Subcutaneous adipose tissue (tissue), 4 donors: ENCODE results near the gene PACS1. TPM values are rescaled to one million over a fixed set of nuclear protein-coding genes. Genes with fewer than 3 reads are reported as not detected.

Source experiments
- total RNA-seq, 4 donors: library from RNA; depleted of rRNA; stranded (reverse); fragments of >200 nt; gene quantifications; one replicate each; pipeline ENCODE4 v1.1.0, GENCODE V29; 2016
- TF ChIP-seq, protein P1 (sequence below): fragments of 450-650 bp; IDR thresholded peaks from one replicate; pipeline ENCODE4 v1.5.1; 2016; ENCODE audit warnings: low read depth, mild to moderate bottlenecking, control low read depth, antibody characterized with exemption, moderate library complexity

Gene PACS1
- total RNA-seq, 4 donors from 2014 or later, result 38.3 to 75.7 (median 41.0) TPM

DNA sequence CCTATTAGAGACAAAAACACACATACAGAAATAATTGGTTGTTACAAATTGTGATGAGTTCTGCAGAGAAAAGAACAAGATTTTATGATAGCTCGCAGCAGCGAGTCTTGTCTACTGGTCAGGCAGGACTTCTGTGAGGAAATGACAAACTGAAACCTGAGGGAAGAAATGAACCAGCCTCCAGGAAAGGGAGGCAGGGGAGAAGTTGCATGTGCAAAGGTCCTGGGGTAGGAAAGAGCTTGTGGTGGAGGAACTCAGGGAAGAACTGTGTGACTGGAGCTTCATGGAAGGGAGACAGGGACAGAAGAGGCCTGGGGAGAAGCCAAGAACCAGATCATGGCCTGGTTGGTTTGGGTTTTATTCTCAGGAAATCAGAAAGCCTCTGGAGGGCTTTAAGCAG, 189.2 kb downstream of the PACS1 start:
- TF ChIP-seq, protein P1, sequence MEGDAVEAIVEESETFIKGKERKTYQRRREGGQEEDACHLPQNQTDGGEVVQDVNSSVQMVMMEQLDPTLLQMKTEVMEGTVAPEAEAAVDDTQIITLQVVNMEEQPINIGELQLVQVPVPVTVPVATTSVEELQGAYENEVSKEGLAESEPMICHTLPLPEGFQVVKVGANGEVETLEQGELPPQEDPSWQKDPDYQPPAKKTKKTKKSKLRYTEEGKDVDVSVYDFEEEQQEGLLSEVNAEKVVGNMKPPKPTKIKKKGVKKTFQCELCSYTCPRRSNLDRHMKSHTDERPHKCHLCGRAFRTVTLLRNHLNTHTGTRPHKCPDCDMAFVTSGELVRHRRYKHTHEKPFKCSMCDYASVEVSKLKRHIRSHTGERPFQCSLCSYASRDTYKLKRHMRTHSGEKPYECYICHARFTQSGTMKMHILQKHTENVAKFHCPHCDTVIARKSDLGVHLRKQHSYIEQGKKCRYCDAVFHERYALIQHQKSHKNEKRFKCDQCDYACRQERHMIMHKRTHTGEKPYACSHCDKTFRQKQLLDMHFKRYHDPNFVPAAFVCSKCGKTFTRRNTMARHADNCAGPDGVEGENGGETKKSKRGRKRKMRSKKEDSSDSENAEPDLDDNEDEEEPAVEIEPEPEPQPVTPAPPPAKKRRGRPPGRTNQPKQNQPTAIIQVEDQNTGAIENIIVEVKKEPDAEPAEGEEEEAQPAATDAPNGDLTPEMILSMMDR, result no peak

DNA sequence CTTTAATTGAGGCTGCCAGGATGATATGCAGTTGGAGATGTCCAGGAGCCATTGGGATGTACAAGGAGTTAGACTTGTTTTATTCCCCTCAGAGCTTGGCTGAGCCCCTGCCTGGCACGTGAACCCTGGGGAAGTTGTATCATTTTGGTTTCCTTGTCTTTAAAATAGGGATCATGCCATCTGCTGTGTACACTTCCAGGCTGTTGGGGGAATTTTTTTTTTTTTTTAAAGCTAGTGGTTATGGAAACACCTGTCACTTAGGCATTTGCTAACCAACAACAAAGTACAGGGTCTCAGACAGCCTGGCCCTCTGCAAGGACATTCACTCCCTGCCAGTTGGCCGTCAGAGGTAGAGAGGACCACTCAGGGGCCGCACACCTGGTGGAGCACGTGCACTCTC, 189.9 kb downstream of the PACS1 start:
- TF ChIP-seq, protein P1, result no peak

DNA sequence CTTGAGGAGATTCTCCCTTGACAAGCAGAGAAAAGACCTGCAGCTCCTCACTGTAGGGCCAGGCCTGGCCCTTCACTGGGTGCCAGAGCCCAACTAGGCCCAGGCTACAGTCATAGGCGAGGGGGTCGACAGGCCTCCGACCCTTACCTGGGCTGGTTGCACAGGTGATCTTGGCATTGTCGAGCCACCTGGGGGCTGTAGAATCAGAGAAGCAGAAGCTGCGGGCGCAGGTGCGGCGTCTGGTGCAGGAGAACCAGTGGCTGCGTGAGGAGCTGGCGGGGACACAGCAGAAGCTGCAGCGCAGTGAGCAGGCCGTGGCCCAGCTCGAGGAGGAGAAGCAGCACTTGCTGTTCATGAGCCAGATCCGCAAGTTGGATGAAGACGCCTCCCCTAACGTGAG, 191.5 kb downstream of the PACS1 start:
- TF ChIP-seq, protein P1, result no peak

DNA sequence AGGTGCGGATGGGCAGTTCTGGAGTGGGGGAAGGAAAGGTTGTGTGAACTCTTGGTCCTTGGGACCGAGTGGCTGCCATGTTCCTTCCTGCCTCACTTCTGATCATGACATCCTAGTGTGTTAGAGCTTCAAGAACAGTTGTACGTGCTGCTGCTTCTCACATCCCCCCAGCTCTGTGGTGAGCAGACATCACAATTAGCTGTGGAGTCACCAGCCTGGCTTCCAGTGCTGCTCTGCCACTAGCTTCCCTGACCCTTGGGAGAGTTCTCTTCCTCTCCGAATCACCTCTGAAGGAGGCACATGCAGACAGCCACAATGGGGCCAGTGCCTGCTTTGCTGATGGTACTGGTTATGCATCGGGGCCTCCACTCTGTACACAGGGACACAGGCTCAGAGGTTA, 192.1 kb downstream of the PACS1 start:
- TF ChIP-seq, protein P1, result no peak

DNA sequence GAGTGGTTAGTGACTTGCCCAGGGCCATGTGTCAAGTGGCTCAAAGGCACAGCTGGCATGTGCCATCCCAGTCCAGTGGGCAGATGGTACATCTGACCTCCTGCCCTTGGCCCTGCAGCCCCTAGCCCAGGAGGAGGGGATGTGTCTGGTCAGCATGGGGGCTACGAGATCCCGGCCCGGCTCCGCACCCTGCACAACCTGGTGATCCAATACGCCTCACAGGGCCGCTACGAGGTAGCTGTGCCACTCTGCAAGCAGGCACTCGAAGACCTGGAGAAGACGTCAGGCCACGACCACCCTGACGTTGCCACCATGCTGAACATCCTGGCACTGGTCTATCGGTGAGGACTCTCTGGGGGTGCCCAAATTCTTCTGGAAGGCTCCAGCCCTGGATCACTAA, 192.6 kb downstream of the PACS1 start:
- TF ChIP-seq, protein P1, result no peak

DNA sequence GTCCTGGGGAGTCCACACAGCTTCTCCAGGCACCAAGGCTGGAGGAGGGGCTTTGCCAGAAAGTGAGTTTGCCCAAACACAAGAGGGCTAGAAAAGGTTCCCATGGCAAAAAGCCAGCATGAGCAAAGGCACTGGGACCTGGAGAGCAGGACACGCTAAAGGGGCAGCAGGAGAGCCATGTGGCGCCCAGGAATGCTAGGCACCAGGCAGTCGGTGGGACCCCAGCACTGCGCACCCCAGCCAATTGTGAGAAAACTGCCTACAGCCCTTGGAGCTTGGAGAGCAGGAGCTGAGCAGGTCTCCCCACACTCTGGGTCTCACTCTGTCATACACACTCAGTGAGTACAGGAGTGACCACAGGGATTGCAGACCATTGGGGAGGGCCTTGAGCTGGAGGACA, 193.2 kb downstream of the PACS1 start:
- TF ChIP-seq, protein P1, result no peak

DNA sequence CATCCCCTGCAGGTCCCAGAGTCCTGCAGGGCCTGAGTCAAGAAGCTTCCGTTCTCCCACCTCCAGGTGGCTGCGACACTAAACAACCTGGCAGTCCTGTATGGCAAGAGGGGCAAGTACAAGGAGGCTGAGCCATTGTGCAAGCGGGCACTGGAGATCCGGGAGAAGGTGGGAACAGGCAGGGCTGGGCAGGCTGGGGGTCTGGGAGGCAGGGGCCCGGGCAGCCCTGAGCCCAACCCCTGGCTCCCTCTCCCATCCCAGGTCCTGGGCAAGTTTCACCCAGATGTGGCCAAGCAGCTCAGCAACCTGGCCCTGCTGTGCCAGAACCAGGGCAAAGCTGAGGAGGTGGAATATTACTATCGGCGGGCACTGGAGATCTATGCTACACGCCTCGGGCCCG, 193.7 kb downstream of the PACS1 start:
- TF ChIP-seq, protein P1, result no peak

DNA sequence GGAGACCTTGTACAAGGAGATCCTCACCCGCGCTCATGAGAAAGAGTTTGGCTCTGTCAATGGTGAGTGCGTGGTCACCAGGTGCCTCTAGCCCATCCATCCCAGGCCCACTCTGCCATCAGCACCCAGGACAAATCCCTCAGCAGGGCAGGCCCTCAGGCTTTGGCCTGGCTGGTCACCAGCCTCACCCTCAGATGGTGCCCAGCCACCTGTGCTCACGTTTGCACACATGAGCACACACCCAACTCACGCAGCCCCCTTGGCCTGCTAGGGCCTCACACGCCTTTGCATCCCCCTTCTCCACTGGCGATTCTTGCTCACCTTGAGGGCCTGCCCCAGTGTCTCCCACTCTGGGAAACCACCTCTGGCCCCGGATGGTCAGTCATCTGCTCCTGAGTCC, 194.3 kb downstream of the PACS1 start:
- TF ChIP-seq, protein P1, result no peak
